GM03348 (cell line): ENCODE data around the gene CD52.
"Not testable (repeated sequence)": the region's sequence is repeated elsewhere in the genome, so short reads cannot be mapped to it uniquely, and the experiment has no call there.

Experiments used
- DNase-seq: peaks from one replicate; pipeline ENCODE4 v3.0.0; 2012; ENCODE audit warnings: low spot score

CD52 gene

GRCh38 chr1:26302733-26303405 lies 14.9 kb upstream of the CD52 start:
- DNase-seq = peak; percentile 49

GRCh38 chr1:26305667-26306289 lies 12.0 kb upstream of the CD52 start:
- DNase-seq = no peak

- DNase-seq = peak; percentile 97
Measured at GRCh38 chr1:26306290-26307229, 11.2 kb upstream of the CD52 start, which contains the start of gene UBXN11. Gene UBXN11 (minus strand): TSS chr1:26306636. CDS start chr1:26302883, 3,753 bp downstream.

GRCh38 chr1:26307363-26307781 lies 10.4 kb upstream of the CD52 start:
- DNase-seq = no peak

GRCh38 chr1:26307966-26308899 lies 9.5 kb upstream of the CD52 start:
- not testable (repeated sequence) for DNase-seq

GRCh38 chr1:26314501-26314900 lies 3.3 kb upstream of the CD52 start:
- no peak for DNase-seq

GRCh38 chr1:26315874-26316850 lies 1.6 kb upstream of the CD52 start:
- no peak for DNase-seq

GRCh38 chr1:26317146-26317545 lies 612 bp upstream of the CD52 start:
- no peak for DNase-seq

- DNase-seq = no peak
Measured at GRCh38 chr1:26318338-26319064, 743 bp downstream of the CD52 start.

GRCh38 chr1:26320896-26321295 lies 3.1 kb downstream of the CD52 start:
- DNase-seq = no peak

- peak; percentile 94 for DNase-seq
Measured at GRCh38 chr1:26321315-26322041, 3.7 kb downstream of the CD52 start.

GRCh38 chr1:26322042-26322331 lies 4.2 kb downstream of the CD52 start:
- no peak for DNase-seq

GRCh38 chr1:26323382-26323781 lies 5.6 kb downstream of the CD52 start:
- no peak for DNase-seq

GRCh38 chr1:26324550-26324949 lies 6.8 kb downstream of the CD52 start:
- no peak for DNase-seq

GRCh38 chr1:26327956-26328362 lies 10.2 kb downstream of the CD52 start:
- DNase-seq = no peak

GRCh38 chr1:26328597-26328996 lies 10.8 kb downstream of the CD52 start:
- no peak for DNase-seq

GRCh38 chr1:26329380-26329779 lies 11.6 kb downstream of the CD52 start:
- not testable (repeated sequence) for DNase-seq

GRCh38 chr1:26330276-26330675 lies 12.5 kb downstream of the CD52 start:
- no peak for DNase-seq

GRCh38 chr1:26333312-26333711 lies 15.6 kb downstream of the CD52 start:
- not testable (repeated sequence) for DNase-seq
